PC-9 (cell line): ENCODE results near the gene NAMPT. TPM values are rescaled to one million over a fixed set of nuclear protein-coding genes. Genes with fewer than 3 reads are reported as not detected.

Experiments
- Bru-seq: library from RNA; stranded (reverse); fragments of 400-500 nt; gene quantifications from one replicate; lab custom pipeline; 2021; lab: Mats Ljungman, UMichigan
- BruChase-seq, 2 experiments: library from RNA; stranded (reverse); fragments of 400-500 nt; gene quantifications; one replicate each; lab custom pipeline; 2021; lab: Mats Ljungman, UMichigan
- BruUV-seq: library from RNA; stranded (reverse); fragments of 400-500 nt; replicated peaks from 2 replicates; lab custom pipeline; 2021; lab: Mats Ljungman, UMichigan
- CTCF ChIA-PET: fragments of 300-600 bp; sonication (Branson Sonifier 250); formaldehyde crosslinking; loops from one replicate; lab custom pipeline; 2022; ENCODE audit warnings: antibody characterized with exemption; lab: Charles Lee
- POLR2A ChIA-PET: fragments of 300-600 bp; sonication (Branson Sonifier 250); formaldehyde crosslinking; loops from one replicate; lab custom pipeline; 2022; ENCODE audit warnings: antibody characterized with exemption; ENCODE audit not compliant: unreplicated experiment; lab: Charles Lee
- DNase-seq, 2 experiments: peaks; one replicate each; pipeline versions ENCODE4 v3.0.0 to v3.0.0-alpha.2; 2015 to 2022; ENCODE audit warnings: mixed read lengths in 1 of 2
- H2AFZ ChIP-seq: fragments of 200-600 bp; sonication (generic); 2 replicates; pipeline ENCODE4 v1.8.1; 2017; ENCODE audit warnings: antibody characterized with exemption
- H3F3A ChIP-seq: fragments of 200-600 bp; sonication (generic); 2 replicates; pipeline ENCODE4 v1.8.1; 2017; ENCODE audit warnings: antibody characterized with exemption, mild to moderate bottlenecking, low read depth; ENCODE audit not compliant: insufficient read depth
- H3K27ac ChIP-seq: fragments of 200-600 bp; sonication (generic); 2 replicates; pipeline ENCODE4 v1.6.1; 2016; ENCODE audit warnings: mixed run types
- H3K27me3 ChIP-seq: fragments of 200-600 bp; sonication (generic); 2 replicates; pipeline ENCODE4 v1.6.1; 2016; ENCODE audit warnings: low read depth, mixed run types; ENCODE audit not compliant: insufficient read depth
- H3K36me3 ChIP-seq: fragments of 200-600 bp; sonication (generic); 2 replicates; pipeline ENCODE4 v1.6.1; 2016; ENCODE audit warnings: low read depth, mixed run types
- H3K4me1 ChIP-seq: fragments of 200-600 bp; sonication (generic); replicated peaks from 2 replicates; pipeline ENCODE4 v1.6.1; 2016; ENCODE audit warnings: mixed run types; ENCODE audit not compliant: insufficient read depth
- H3K4me2 ChIP-seq: fragments of 200-600 bp; sonication (generic); 2 replicates; pipeline ENCODE4 v1.6.1; 2017; ENCODE audit warnings: mixed run types
- H3K4me3 ChIP-seq: fragments of 200-600 bp; sonication (generic); 2 replicates; pipeline ENCODE4 v1.6.1; 2016; ENCODE audit warnings: mixed run types
- H3K79me2 ChIP-seq: fragments of 200-600 bp; sonication (generic); 2 replicates; pipeline ENCODE4 v1.6.1; 2017; ENCODE audit warnings: low read depth, mixed run types
- H3K9me2 ChIP-seq: fragments of 200-600 bp; sonication (generic); 2 replicates; pipeline ENCODE4 v1.8.1; 2017; ENCODE audit warnings: mild to moderate bottlenecking; ENCODE audit not compliant: insufficient read depth
- H3K9me3 ChIP-seq: fragments of 200-600 bp; sonication (generic); 2 replicates; pipeline ENCODE4 v1.8.1; 2016; ENCODE audit warnings: low read depth; ENCODE audit not compliant: insufficient read depth
- H4K20me1 ChIP-seq: fragments of 200-600 bp; sonication (generic); 2 replicates; pipeline ENCODE4 v1.8.1; 2017; ENCODE audit not compliant: insufficient read depth
- EZH2 ChIP-seq: fragments of 200-600 bp; sonication (generic); IDR thresholded peaks from 2 replicates; pipeline ENCODE4 v1.8.0; 2017; ENCODE audit warnings: antibody characterized with exemption, low read depth
- intact Hi-C: fragments of 100-400 bp; cut with micrococcal nuclease; formaldehyde crosslinking; loops from one replicate; pipeline ENCODE4 v1.10.0; 2022; ENCODE audit not compliant: unreplicated experiment
- long read RNA-seq: library from polyadenylated mRNA; stranded (forward); transcript quantifications from one replicate; pipeline ENCODE4 v2.0.0, GENCODE V29; 2022
- total RNA-seq: library from RNA; stranded (reverse); gene quantifications from 2 replicates; pipeline ENCODE4 v1.2.3, GENCODE V29; 2021
- TF ChIP-seq, protein P1 (sequence below): fragments of 200-600 bp; sonication (generic); conservative IDR thresholded peaks from 2 replicates; pipeline ENCODE4 v1.6.1; 2017; ENCODE audit warnings: mixed run types, antibody characterized with exemption, mild to moderate bottlenecking, moderate library complexity

The NAMPT gene
- total RNA-seq, result 208 and 302 TPM in 2 replicates
- Bru-seq, nascent RNA, result percentile 99 among the genes with signal in this experiment
- percentile 99 among the genes with signal in this experiment for BruChase-seq, experiment 1, labeled RNA remaining after a 2-hour chase
- BruChase-seq, experiment 2, labeled RNA remaining after a 6-hour chase, result percentile 99 among the genes with signal in this experiment
- long read RNA-seq, full-length matches to known transcripts, result 354 of 493 reads
- long read RNA-seq, partial matches to known transcripts, result 23 of 493 reads
- long read RNA-seq, other reads (novel, unspliced or antisense), result 116 of 493 reads

GRCh38 chr7:106284714-106285050 is at the start of gene NAMPT:
NAMPT (minus strand) TSS chr7:106284983; CDS start chr7:106284884, 99 bp downstream.
- no TSS peak for BruUV-seq
- peaks cover 41% of the 10 kb centered on the region for H4K20me1 ChIP-seq
- H3K79me2 ChIP-seq, result peaks cover 65% of the 10 kb centered on the region
- H3K4me1 ChIP-seq, result peaks cover 46% of the 10 kb centered on the region
- H3K4me2 ChIP-seq, result peak within 1 kb of the TSS; percentile 90
- no peak for DNase-seq
- H3K27me3 ChIP-seq, result no peaks in the 10 kb centered on the region
- H3K9me3 ChIP-seq, result no peaks in the 10 kb centered on the region
- peak within 1 kb of the TSS; percentile 75 for H2AFZ ChIP-seq
- H3K4me3 ChIP-seq, result peak within 1 kb of the TSS; percentile 91
- CTCF ChIA-PET, result interaction anchor here (0.6 to 1.8 kb wide), 5 partner anchors 81 to 200 kb away, joined by 3 to 11 read pairs (median 6); no protein-coding TSS in a partner anchor
- H3K36me3 ChIP-seq, result peaks cover 41% of the 10 kb centered on the region
- H3K27ac ChIP-seq, result peak within 1 kb of the TSS; percentile 99
- intact Hi-C loops, result loop anchor here (1.0 to 5.0 kb wide), 8 partner anchors 62 to 883 kb away; partner anchors contain the start of gene HBP1
- no peak for TF ChIP-seq EZH2
- TF ChIP-seq, protein P1, sequence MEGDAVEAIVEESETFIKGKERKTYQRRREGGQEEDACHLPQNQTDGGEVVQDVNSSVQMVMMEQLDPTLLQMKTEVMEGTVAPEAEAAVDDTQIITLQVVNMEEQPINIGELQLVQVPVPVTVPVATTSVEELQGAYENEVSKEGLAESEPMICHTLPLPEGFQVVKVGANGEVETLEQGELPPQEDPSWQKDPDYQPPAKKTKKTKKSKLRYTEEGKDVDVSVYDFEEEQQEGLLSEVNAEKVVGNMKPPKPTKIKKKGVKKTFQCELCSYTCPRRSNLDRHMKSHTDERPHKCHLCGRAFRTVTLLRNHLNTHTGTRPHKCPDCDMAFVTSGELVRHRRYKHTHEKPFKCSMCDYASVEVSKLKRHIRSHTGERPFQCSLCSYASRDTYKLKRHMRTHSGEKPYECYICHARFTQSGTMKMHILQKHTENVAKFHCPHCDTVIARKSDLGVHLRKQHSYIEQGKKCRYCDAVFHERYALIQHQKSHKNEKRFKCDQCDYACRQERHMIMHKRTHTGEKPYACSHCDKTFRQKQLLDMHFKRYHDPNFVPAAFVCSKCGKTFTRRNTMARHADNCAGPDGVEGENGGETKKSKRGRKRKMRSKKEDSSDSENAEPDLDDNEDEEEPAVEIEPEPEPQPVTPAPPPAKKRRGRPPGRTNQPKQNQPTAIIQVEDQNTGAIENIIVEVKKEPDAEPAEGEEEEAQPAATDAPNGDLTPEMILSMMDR, result no peak
- POLR2A ChIA-PET, result interaction anchor here (0.5 to 1.7 kb wide), 30 partner anchors 32 to 1222 kb away, joined by 3 to 28 read pairs (median 6); partner anchors contain the start of genes HBP1 and SYPL1
- no peaks in the 10 kb centered on the region for H3K9me2 ChIP-seq
- H3F3A ChIP-seq, result peaks cover 37% of the 10 kb centered on the region

- Histone ChIP-seq H3K9me3 (no peaks in the 10 kb centered on the region), H3K9me2 (no peaks in the 10 kb centered on the region), H3K27me3 (no peaks in the 10 kb centered on the region), H3K27ac (no peak overlapping the region), H3F3A (no peaks in the 10 kb centered on the region), H3K79me2 (no peaks in the 10 kb centered on the region), H3K4me2 (no peak overlapping the region), H3K4me1 (peaks cover 6% of the 10 kb centered on the region; the same call in 1 of the 2 replicates), H2AFZ (no peak overlapping the region), H4K20me1 (no peaks in the 10 kb centered on the region), H3K36me3 (no peaks in the 10 kb centered on the region), H3K4me3 (no peak overlapping the region)
- ChIA-PET CTCF (no interaction called here), POLR2A (interaction anchor here (0.7 kb wide), 1 partner anchor 240 kb away, joined by 10 read pairs; no protein-coding TSS in a partner anchor)
- TF ChIP-seq, protein P1, result no peak
- intact Hi-C loops, result no loop called here
- BruUV-seq, result no TSS peak
- no peak for DNase-seq
Measured at GRCh38 chr7:106332201-106332600, 47.4 kb upstream of the NAMPT start.

DNA sequence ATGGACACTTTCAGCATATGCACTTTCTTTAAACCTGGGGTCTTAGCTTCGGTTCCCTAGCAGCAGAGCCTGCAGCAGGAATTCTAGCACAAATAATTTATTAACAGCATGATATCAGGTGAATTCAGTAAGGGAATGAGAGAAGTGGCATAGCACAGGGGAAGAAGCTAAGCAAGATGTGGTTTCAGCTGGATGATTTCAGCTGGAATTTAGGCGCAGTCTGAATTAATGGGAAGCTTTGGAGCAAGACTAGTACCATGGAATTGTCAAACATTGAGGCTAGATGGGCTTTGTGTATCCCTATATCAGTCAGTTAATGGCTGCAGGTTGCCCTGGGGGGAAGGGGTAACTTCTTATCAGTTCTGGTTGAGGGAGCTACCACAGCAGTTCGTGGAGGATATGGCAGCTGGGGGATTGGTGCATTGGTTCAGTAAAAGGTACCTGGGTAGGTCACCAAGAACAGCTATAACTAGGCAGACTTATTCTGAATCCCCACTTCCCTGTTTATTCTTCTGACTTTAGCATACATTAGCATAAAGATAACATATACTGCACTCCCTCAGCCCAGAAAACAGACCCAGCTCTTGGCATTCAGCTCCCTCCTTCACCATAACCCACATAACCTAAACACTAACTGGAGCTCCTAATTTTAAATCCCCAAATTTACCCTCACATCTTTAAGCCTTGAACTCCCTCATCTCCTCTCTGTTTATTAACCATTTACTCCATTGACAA is 46.8 kb upstream of the NAMPT start:
- H3F3A ChIP-seq, result no peaks in the 10 kb centered on the region
- H3K9me2 ChIP-seq, result no peaks in the 10 kb centered on the region
- H4K20me1 ChIP-seq, result no peaks in the 10 kb centered on the region
- H3K4me1 ChIP-seq, result peaks cover 6% of the 10 kb centered on the region; the same call in 1 of the 2 replicates
- H3K79me2 ChIP-seq, result no peaks in the 10 kb centered on the region
- H2AFZ ChIP-seq, result no peak overlapping the region
- no peaks in the 10 kb centered on the region for H3K36me3 ChIP-seq
- no peak overlapping the region for H3K4me2 ChIP-seq
- no peak overlapping the region for H3K27ac ChIP-seq
- H3K4me3 ChIP-seq, result no peak overlapping the region
- BruUV-seq, result no TSS peak
- H3K27me3 ChIP-seq, result no peaks in the 10 kb centered on the region
- intact Hi-C loops, result no loop called here
- no peak for DNase-seq
- ChIA-PET CTCF (no interaction called here), POLR2A (interaction anchor here (0.7 kb wide), 1 partner anchor 240 kb away, joined by 10 read pairs; no protein-coding TSS in a partner anchor)
- TF ChIP-seq, protein P1, result no peak
- TF ChIP-seq EZH2, result no peak
- H3K9me3 ChIP-seq, result no peaks in the 10 kb centered on the region
